ENCODE data around the gene RFLNA.

RFLNA gene

DNA sequence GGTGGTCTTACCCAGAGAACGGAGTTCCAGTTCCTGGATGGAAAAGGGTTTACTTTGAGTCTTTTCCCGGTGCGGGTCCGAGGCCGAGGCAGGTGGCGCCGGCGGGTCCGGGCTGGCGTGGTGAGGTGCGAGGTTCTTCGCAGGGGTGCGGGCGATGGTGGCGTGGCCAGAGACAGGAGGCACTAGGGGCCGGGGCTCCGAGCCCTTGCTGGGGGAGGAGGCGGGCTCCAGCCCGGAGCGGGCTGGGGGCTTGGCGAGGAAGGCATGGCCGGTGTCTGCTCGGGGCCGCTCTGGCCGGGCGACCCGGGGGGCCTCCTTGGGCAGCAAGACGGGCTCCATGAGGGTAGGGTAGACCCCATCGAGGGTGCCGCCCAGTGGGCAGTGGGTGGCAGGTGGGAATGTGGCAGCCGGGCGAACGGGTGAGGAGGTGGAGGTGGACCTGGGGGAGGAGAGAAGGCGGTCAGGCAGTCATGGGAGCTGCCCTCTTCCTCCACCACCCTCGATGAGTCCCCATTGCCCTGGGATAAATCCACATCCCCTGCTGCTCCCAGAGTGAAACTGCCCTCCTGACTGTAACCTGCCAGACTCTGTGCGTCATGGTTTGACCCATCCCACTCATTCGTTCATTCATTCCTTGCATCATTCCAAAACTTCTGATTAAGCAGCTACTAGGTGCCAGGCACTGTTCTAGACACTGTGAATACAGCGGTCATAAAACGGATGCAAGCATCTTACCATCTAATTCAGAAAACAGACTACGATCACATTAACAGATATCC is 42.0 kb downstream of the RFLNA start:
- Histone ChIP-seq H3K9me3 (ENCODE audit: insufficient read depth, low read depth, low read length) (peaks cover 7% of the 10 kb centered on the region), H4K91ac (ENCODE audit: low read depth, low read length) (no peak overlapping the region), H3K4me1 (ENCODE audit: control insufficient read depth in 1 of 2, insufficient read depth in 2 of 2, low read length in 2 of 2) (no peaks in the 10 kb centered on the region), H3K4me3 (ENCODE audit: low read depth, low read length) (no peak overlapping the region), H3K27me3 (ENCODE audit: insufficient read depth, low read length) (no peaks in the 10 kb centered on the region), H2BK5ac (ENCODE audit: low read depth, low read length, poor library complexity) (no peak overlapping the region), H3K79me2 (ENCODE audit: control insufficient read depth, insufficient read depth, low read length, poor library complexity) (no peaks in the 10 kb centered on the region), H3K23ac (ENCODE audit: low read length) (no peak overlapping the region), H3K4me2 (ENCODE audit: low read length) (no peak overlapping the region), H3K18ac (ENCODE audit: low read length) (no peak overlapping the region), H2AFZ (ENCODE audit: insufficient read depth, low read length, poor library complexity) (no peak overlapping the region), H2BK120ac (ENCODE audit: insufficient read depth, low read length, poor library complexity) (no peak overlapping the region), H2AK5ac (ENCODE audit: low read length) (no peak overlapping the region), H3K27ac (ENCODE audit: low read depth, low read length) (no peak overlapping the region), H3K4ac (ENCODE audit: low read depth, low read length) (no peak overlapping the region), H3K14ac (ENCODE audit: low read length) (no peak overlapping the region), H3K9ac (ENCODE audit: low read length) (no peak overlapping the region), H2BK12ac (ENCODE audit: low read length) (no peak overlapping the region), H4K12ac (ENCODE audit: low read depth, low read length) (no peak overlapping the region), H3K79me1 (ENCODE audit: low read length) (no peaks in the 10 kb centered on the region), H4K8ac (ENCODE audit: low read depth, low read length) (no peak overlapping the region), H3K36me3 (ENCODE audit: control insufficient read depth in 1 of 2, insufficient read depth in 2 of 2, low read length in 2 of 2) (peaks cover 80 to 85% of the 10 kb centered on the region in 2 experiments)
- WGBS (ENCODE audit: extremely low coverage, insufficient coverage, insufficient read length), result no CpG with 5 or more reads among the region's 40 CpGs
- DNase-seq, result no peak

DNA sequence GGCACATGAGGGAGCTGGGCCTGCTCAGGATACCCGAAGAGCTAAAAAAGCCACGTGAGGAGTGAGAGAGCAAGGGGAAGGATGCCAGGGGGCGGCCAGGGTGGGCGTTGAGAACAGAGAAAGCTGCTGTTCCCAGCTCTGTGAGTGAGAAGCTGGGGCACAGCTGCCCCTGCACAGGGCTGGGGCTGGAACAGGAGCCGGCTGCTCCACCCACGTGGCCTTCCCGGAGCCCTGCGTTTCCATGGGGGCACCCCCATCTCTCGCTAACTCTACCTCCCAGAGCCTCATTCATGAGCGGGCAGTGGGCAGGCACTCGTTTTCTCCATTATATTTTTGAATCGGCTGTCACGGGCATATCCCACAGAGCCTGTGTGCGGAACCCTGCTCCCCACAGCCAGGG is 42.7 kb downstream of the RFLNA start:
- Histone ChIP-seq H2BK120ac (ENCODE audit: insufficient read depth, low read length, poor library complexity) (no peak overlapping the region), H3K9ac (ENCODE audit: low read length) (no peak overlapping the region), H3K27ac (ENCODE audit: low read depth, low read length) (no peak overlapping the region), H3K23ac (ENCODE audit: low read length) (no peak overlapping the region), H3K4me2 (ENCODE audit: low read length) (no peak overlapping the region), H3K9me3 (ENCODE audit: insufficient read depth, low read depth, low read length) (peaks cover 7% of the 10 kb centered on the region), H3K27me3 (ENCODE audit: insufficient read depth, low read length) (no peaks in the 10 kb centered on the region), H4K8ac (ENCODE audit: low read depth, low read length) (no peak overlapping the region), H3K4me3 (ENCODE audit: low read depth, low read length) (no peak overlapping the region), H2AFZ (ENCODE audit: insufficient read depth, low read length, poor library complexity) (no peak overlapping the region), H3K79me2 (ENCODE audit: control insufficient read depth, insufficient read depth, low read length, poor library complexity) (no peaks in the 10 kb centered on the region), H3K4me1 (ENCODE audit: control insufficient read depth in 1 of 2, insufficient read depth in 2 of 2, low read length in 2 of 2) (no peaks in the 10 kb centered on the region), H3K18ac (ENCODE audit: low read length) (no peak overlapping the region), H4K12ac (ENCODE audit: low read depth, low read length) (no peak overlapping the region), H2AK5ac (ENCODE audit: low read length) (no peak overlapping the region), H3K4ac (ENCODE audit: low read depth, low read length) (no peak overlapping the region), H4K91ac (ENCODE audit: low read depth, low read length) (no peak overlapping the region), H3K36me3 (ENCODE audit: control insufficient read depth in 1 of 2, insufficient read depth in 2 of 2, low read length in 2 of 2) (peaks cover 75 to 82% of the 10 kb centered on the region in 2 experiments), H3K14ac (ENCODE audit: low read length) (no peak overlapping the region), H3K79me1 (ENCODE audit: low read length) (no peaks in the 10 kb centered on the region), H2BK5ac (ENCODE audit: low read depth, low read length, poor library complexity) (no peak overlapping the region), H2BK12ac (ENCODE audit: low read length) (no peak overlapping the region)
- DNase-seq, result no peak
- no CpG with 5 or more reads among the region's 14 CpGs for WGBS (ENCODE audit: extremely low coverage, insufficient coverage, insufficient read length)

DNA sequence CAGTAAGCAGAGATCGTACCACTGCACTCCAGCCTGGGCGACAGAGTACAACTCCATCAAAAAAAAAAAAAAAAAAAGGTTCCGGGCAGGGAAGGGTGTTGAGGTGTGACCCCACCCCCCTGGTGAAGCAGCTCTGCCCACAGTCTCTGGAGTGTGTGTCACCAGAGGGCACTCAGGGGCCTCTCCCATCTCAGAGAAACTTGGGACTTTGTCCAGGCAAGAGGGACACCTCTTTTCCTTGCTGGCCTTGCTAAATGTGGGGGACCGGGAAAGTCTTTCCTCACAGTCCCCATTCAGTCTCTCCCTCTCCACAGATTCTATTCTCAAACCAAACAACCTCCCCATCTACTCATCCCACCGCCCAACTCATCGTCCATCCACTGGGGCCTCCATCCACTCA is 43.6 kb downstream of the RFLNA start:
- Histone ChIP-seq H3K4ac (ENCODE audit: low read depth, low read length) (no peak overlapping the region), H3K36me3 (ENCODE audit: control insufficient read depth in 1 of 2, insufficient read depth in 2 of 2, low read length in 2 of 2) (peaks cover 72 to 81% of the 10 kb centered on the region in 2 experiments)
- WGBS (ENCODE audit: extremely low coverage, insufficient coverage, insufficient read length), result 100% methylated on average over 2 of the region's 6 CpGs

DNA sequence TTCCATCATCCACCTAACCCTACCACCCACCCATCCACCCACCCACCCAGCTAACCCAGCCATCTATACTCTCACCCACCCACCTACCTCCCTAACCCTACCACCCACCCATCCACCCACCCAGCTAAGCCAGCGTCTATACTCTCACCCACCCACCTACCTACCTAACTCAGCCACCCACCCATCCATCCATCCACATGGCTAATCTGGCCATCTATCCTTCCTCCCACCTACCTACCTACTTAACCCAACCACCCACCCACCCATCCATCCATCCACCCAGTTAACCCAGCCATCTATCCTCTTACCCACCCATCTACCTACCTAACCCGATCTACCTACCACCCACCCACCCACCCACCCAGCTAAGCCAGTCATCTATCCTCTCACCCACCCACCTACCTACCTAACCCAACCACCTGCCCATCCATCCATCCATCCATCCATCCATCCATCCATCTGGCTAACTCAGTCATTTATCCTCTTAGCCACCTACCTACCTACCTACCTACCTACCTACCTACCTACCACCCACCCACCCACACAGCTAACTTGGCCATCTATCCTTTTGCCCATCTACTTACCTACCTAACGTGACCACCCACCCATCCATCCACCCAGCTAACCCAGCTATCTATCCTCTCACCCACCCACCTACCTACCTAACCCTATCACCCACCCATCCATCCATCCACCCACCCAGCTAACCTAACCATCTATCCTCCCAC is 44.1 kb downstream of the RFLNA start:
- no peak overlapping the region for H2BK5ac ChIP-seq (ENCODE audit: low read depth, low read length, poor library complexity)
- H3K9me3 ChIP-seq (ENCODE audit: insufficient read depth, low read depth, low read length), result peaks cover 1% of the 10 kb centered on the region
- no peak overlapping the region for H3K4me3 ChIP-seq (ENCODE audit: low read depth, low read length)
- DNase-seq, result no peak
- no peak overlapping the region for H2BK120ac ChIP-seq (ENCODE audit: insufficient read depth, low read length, poor library complexity)
- no peak overlapping the region for H4K8ac ChIP-seq (ENCODE audit: low read depth, low read length)
- H2AFZ ChIP-seq (ENCODE audit: insufficient read depth, low read length, poor library complexity), result no peak overlapping the region
- no peak overlapping the region for H2BK12ac ChIP-seq (ENCODE audit: low read length)
- H4K12ac ChIP-seq (ENCODE audit: low read depth, low read length), result no peak overlapping the region
- H3K14ac ChIP-seq (ENCODE audit: low read length), result no peak overlapping the region
- WGBS (ENCODE audit: extremely low coverage, insufficient coverage, insufficient read length), result 100% methylated on average over 2 of the region's 3 CpGs
- no peak overlapping the region for H3K27ac ChIP-seq (ENCODE audit: low read depth, low read length)
- no peak overlapping the region for H4K91ac ChIP-seq (ENCODE audit: low read depth, low read length)
- no peak overlapping the region for H3K23ac ChIP-seq (ENCODE audit: low read length)
- no peaks in the 10 kb centered on the region for H3K4me1 ChIP-seq (ENCODE audit: control insufficient read depth in 1 of 2, insufficient read depth in 2 of 2, low read length in 2 of 2)
- no peaks in the 10 kb centered on the region for H3K79me2 ChIP-seq (ENCODE audit: control insufficient read depth, insufficient read depth, low read length, poor library complexity)
- no peaks in the 10 kb centered on the region for H3K79me1 ChIP-seq (ENCODE audit: low read length)
- peaks cover 73 to 82% of the 10 kb centered on the region in 2 experiments for H3K36me3 ChIP-seq (ENCODE audit: control insufficient read depth in 1 of 2, insufficient read depth in 2 of 2, low read length in 2 of 2)
- H3K18ac ChIP-seq (ENCODE audit: low read length), result no peak overlapping the region
- H3K4me2 ChIP-seq (ENCODE audit: low read length), result no peak overlapping the region
- no peaks in the 10 kb centered on the region for H3K27me3 ChIP-seq (ENCODE audit: insufficient read depth, low read length)
- no peak overlapping the region for H2AK5ac ChIP-seq (ENCODE audit: low read length)
- no peak overlapping the region for H3K4ac ChIP-seq (ENCODE audit: low read depth, low read length)
- H3K9ac ChIP-seq (ENCODE audit: low read length), result no peak overlapping the region

More for the DNA sequence above, 43.6 kb downstream of the RFLNA start:
- no peak overlapping the region for H4K12ac ChIP-seq (ENCODE audit: low read depth, low read length)
- H3K18ac ChIP-seq (ENCODE audit: low read length), result no peak overlapping the region
- no peak overlapping the region for H3K14ac ChIP-seq (ENCODE audit: low read length)
- no peak overlapping the region for H2BK5ac ChIP-seq (ENCODE audit: low read depth, low read length, poor library complexity)
- H3K4me3 ChIP-seq (ENCODE audit: low read depth, low read length), result no peak overlapping the region
- no peak overlapping the region for H2AK5ac ChIP-seq (ENCODE audit: low read length)
- DNase-seq, result no peak
- H3K9me3 ChIP-seq (ENCODE audit: insufficient read depth, low read depth, low read length), result peaks cover 3% of the 10 kb centered on the region
- no peak overlapping the region for H3K9ac ChIP-seq (ENCODE audit: low read length)
- no peak overlapping the region for H3K23ac ChIP-seq (ENCODE audit: low read length)
- H3K79me2 ChIP-seq (ENCODE audit: control insufficient read depth, insufficient read depth, low read length, poor library complexity), result no peaks in the 10 kb centered on the region
- no peaks in the 10 kb centered on the region for H3K4me1 ChIP-seq (ENCODE audit: control insufficient read depth in 1 of 2, insufficient read depth in 2 of 2, low read length in 2 of 2)
- H4K91ac ChIP-seq (ENCODE audit: low read depth, low read length), result no peak overlapping the region
- no peak overlapping the region for H3K4me2 ChIP-seq (ENCODE audit: low read length)
- no peak overlapping the region for H2BK12ac ChIP-seq (ENCODE audit: low read length)
- no peak overlapping the region for H4K8ac ChIP-seq (ENCODE audit: low read depth, low read length)
- no peaks in the 10 kb centered on the region for H3K27me3 ChIP-seq (ENCODE audit: insufficient read depth, low read length)
- no peak overlapping the region for H2BK120ac ChIP-seq (ENCODE audit: insufficient read depth, low read length, poor library complexity)
- H3K27ac ChIP-seq (ENCODE audit: low read depth, low read length), result no peak overlapping the region
- H3K79me1 ChIP-seq (ENCODE audit: low read length), result no peaks in the 10 kb centered on the region
- H2AFZ ChIP-seq (ENCODE audit: insufficient read depth, low read length, poor library complexity), result no peak overlapping the region

All from trophoblast cell (in vitro differentiated cells and primary cell).